IPS-11a (cell line): Measurements from ENCODE around the gene DAAM2.

Experiments
- H3K4me3 ChIP-seq: one replicate; pipeline ENCODE4 v1.5.1; 2013; ENCODE audit warnings: low read depth, low read length, control low read depth

DAAM2 gene

GRCh38 chr6:39947611-39948068 lies 155.5 kb downstream of the DAAM2 start:
- H3K4me3 ChIP-seq, result no peak overlapping the region

GRCh38 chr6:39948199-39948791 lies 156.1 kb downstream of the DAAM2 start:
- H3K4me3 ChIP-seq, result no peak overlapping the region

- no peak overlapping the region for H3K4me3 ChIP-seq
These were observed 158.0 kb downstream of the DAAM2 start for GRCh38 chr6:39950125-39950720.

GRCh38 chr6:39951191-39951590 lies 159.0 kb downstream of the DAAM2 start:
- no peak overlapping the region for H3K4me3 ChIP-seq

GRCh38 chr6:39951716-39952115 lies 159.5 kb downstream of the DAAM2 start:
- no peak overlapping the region for H3K4me3 ChIP-seq

GRCh38 chr6:39952167-39952566 lies 160.0 kb downstream of the DAAM2 start:
- H3K4me3 ChIP-seq, result no peak overlapping the region

GRCh38 chr6:39953076-39953618 lies 161.0 kb downstream of the DAAM2 start:
- no peak overlapping the region for H3K4me3 ChIP-seq
